ENCODE results near the gene GDPD1. TPM values are rescaled to one million over a fixed set of nuclear protein-coding genes. Genes with fewer than 3 reads are reported as not detected.
"Not testable (repeated sequence)": the region's sequence is repeated elsewhere in the genome, so short reads cannot be mapped to it uniquely, and the experiment has no call there.

The GDPD1 gene
- total RNA-seq, 6 experiments from 2014 or later = 0.71 to 5.8 (median 1.2) TPM

DNA sequence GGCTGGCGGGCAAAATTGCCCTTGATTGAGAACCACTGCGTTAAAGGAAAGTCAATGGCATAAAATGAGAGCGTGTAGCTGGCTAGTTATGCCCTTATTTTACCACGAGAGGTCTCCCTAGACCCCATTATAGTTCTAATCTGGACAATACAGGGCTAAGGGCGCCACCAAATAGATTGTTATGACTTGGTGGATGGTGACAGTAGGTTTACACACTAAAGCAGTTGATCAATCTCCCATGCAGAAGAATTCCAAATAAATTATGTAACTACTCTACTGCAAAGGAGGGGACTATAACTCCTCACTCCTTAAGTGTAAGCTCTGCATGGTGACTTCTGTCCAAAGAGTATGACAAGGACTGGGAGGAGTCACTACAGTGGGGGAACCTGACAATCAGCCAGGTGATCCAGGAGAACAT, 90.7 kb downstream of the GDPD1 start:
- no peaks in the 10 kb centered on the region for H3K9me3 ChIP-seq
- no peak overlapping the region for H3K4me3 ChIP-seq
- TF ChIP-seq POLR2A (IDR thresholded peaks at IDR 0.05) = no peak
- TF ChIP-seq, protein P1, sequence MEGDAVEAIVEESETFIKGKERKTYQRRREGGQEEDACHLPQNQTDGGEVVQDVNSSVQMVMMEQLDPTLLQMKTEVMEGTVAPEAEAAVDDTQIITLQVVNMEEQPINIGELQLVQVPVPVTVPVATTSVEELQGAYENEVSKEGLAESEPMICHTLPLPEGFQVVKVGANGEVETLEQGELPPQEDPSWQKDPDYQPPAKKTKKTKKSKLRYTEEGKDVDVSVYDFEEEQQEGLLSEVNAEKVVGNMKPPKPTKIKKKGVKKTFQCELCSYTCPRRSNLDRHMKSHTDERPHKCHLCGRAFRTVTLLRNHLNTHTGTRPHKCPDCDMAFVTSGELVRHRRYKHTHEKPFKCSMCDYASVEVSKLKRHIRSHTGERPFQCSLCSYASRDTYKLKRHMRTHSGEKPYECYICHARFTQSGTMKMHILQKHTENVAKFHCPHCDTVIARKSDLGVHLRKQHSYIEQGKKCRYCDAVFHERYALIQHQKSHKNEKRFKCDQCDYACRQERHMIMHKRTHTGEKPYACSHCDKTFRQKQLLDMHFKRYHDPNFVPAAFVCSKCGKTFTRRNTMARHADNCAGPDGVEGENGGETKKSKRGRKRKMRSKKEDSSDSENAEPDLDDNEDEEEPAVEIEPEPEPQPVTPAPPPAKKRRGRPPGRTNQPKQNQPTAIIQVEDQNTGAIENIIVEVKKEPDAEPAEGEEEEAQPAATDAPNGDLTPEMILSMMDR (IDR thresholded peaks at IDR 0.05) = peak; percentile 84 to 96 (median 86)
- ATAC-seq (peak; percentile 97 to 100 (median 99)), DNase-seq (peak in 1 of 3 donors; percentile 50)
- intact Hi-C loops (cut with DNase I) = loop anchor here (5.0 to 10.0 kb wide), 2 partner anchors 131 to 234 kb away; no protein-coding TSS in a partner anchor
- H3K36me3 ChIP-seq = no peaks in the 10 kb centered on the region
- 0% methylated on average over 5 of the region's 5 CpGs for WGBS (ENCODE audit: insufficient coverage, low coverage, low lambda C conversion rate, missing lambda C conversion rate)
- H3K4me1 ChIP-seq = peaks cover 0 to 5% (median 0%) of the 10 kb centered on the region in 4 donors
- H3K27ac ChIP-seq = no peak overlapping the region
- H3K27me3 ChIP-seq = no peaks in the 10 kb centered on the region

DNA sequence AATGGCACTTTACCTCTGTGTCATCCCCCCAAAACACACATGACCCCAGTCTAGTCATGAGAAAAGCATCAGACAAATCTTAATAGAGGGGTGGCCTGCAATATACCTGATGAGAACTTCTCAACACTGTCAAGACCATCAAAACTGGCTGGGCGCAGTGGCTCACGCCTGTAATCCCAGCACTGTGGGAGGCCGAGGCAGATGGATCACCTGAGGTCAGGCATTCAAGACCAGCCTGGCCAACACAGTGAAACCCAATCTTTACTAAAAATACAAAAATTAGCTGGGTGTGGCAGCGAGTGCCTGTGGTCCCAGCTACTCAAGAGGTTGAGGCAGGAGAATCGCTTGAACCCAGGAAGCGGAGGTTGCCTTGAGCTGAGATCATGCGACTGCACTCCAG, 91.2 kb downstream of the GDPD1 start:
- H3K27me3 ChIP-seq, DNase-seq, H3K4me1 ChIP-seq, H3K27ac ChIP-seq, H3K36me3 ChIP-seq, H3K4me3 ChIP-seq, H3K9me3 ChIP-seq: not testable (repeated sequence)
- intact Hi-C loops (cut with DNase I) = loop anchor here (5.0 to 10.0 kb wide), 2 partner anchors 131 to 233 kb away; no protein-coding TSS in a partner anchor
- WGBS (ENCODE audit: insufficient coverage, low coverage, low lambda C conversion rate, missing lambda C conversion rate) = 92% methylated on average over 4 of the region's 7 CpGs
- ATAC-seq = peak in 1 of 4 donors; percentile 16

DNA sequence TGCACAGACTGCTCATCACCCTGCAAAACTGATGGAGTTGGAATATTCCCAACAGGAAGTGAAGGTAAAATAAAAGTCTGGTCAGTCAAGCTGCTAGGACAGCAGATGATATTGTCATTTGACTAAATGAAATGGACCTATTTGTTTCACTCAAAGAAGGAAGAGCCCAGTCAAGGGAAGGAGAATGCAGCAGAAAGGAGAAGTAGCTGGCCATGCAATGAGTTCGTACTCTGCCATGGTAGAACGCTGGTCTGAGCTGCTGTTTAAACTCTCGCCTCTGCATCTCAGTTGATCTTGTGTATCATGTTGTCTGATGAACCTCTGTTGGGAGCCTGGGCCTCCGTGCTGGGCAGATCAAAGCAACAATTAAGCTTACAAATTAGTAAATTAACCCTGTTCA, 95.6 kb downstream of the GDPD1 start:
- no peaks in the 10 kb centered on the region for H3K9me3 ChIP-seq
- intact Hi-C loops (cut with DNase I) = loop anchor here in 1 of 2 donors (10.0 kb wide), 1 partner anchor 229 kb away; no protein-coding TSS in a partner anchor
- H3K4me3 ChIP-seq = no peak overlapping the region
- no peak overlapping the region for H3K27ac ChIP-seq
- no peaks in the 10 kb centered on the region for H3K27me3 ChIP-seq
- TF ChIP-seq POLR2A (IDR thresholded peaks at IDR 0.05) = no peak
- TF ChIP-seq, protein P1 (IDR thresholded peaks at IDR 0.05) = no peak
- WGBS (ENCODE audit: insufficient coverage, low coverage, low lambda C conversion rate, missing lambda C conversion rate) = 60% methylated on average over 4 of the region's 4 CpGs
- DNase-seq = no peak
- no peaks in the 10 kb centered on the region for H3K36me3 ChIP-seq
- peaks cover 0 to 3% (median 0%) of the 10 kb centered on the region in 4 donors for H3K4me1 ChIP-seq
- peak in 1 of 4 donors; percentile 26 for ATAC-seq

Small RNA genes within 50 kb of the gene (small RNA-seq; reads per million reads assigned to genes)
- gene RF00019 = 0 reads per million in 2 experiments
- 0 reads per million in 2 experiments for gene SNRPGP17

Other genes starting within 250 kb of the GDPD1 start
- 10 to 100 TPM in 1 of 6 experiments, 1 to 10 TPM in 5; 7.2 to 11.0 (median 9.0) TPM for gene TRIM37, start 113.6 kb upstream of the GDPD1 start, total RNA-seq
- 10 to 100 TPM; 12.2 to 23.1 (median 13.5) TPM for gene SKA2, start 65.3 kb upstream of the GDPD1 start, total RNA-seq
- 1 to 10 TPM in 1 of 6 experiments, under 1 TPM in 5; 0.49 to 1.9 (median 0.54) TPM for gene PRR11, start 64.8 kb upstream of the GDPD1 start, total RNA-seq
- gene SMG8, start 10.5 kb upstream of the GDPD1 start, total RNA-seq = 1 to 10 TPM; 5.3 to 7.9 (median 7.3) TPM
- gene YPEL2, start 111.1 kb downstream of the GDPD1 start, total RNA-seq = 10 to 100 TPM in 4 of 6 experiments, 1 to 10 TPM in 2; 9.2 to 23.3 (median 15.2) TPM